BJ (cell line): ENCODE results near the gene ALKBH3. TPM values are rescaled to one million over a fixed set of nuclear protein-coding genes. Genes with fewer than 3 reads are reported as not detected.

Source experiments
- CTCF ChIA-PET: fragments of 350-600 bp; formaldehyde crosslinking; extraction: SDS; loops from one replicate; lab custom pipeline; 2021; ENCODE audit warnings: antibody characterized with exemption, inconsistent platforms; lab: Yijun Ruan, JAX
- POLR2A ChIA-PET: fragments of 300-600 bp; sonication (Branson Sonifier 250); formaldehyde crosslinking; extraction: SDS; loops from one replicate; lab custom pipeline; 2021; ENCODE audit warnings: antibody characterized with exemption; lab: Charles Lee
- DNase-seq: peaks from one replicate; pipeline ENCODE4 v3.0.0-alpha.2; 2011; ENCODE audit warnings: low read depth
- H3K27me3 ChIP-seq: 2 replicates; pipeline ENCODE4 v1.6.0; 2011; ENCODE audit warnings: low read length; ENCODE audit not compliant: control insufficient read depth, insufficient read depth
- H3K36me3 ChIP-seq: 2 replicates; pipeline ENCODE4 v1.5.1; 2011; ENCODE audit warnings: low read length; ENCODE audit not compliant: control insufficient read depth, insufficient read depth
- H3K4me3 ChIP-seq: 2 replicates; pipeline ENCODE4 v1.5.1; 2011; ENCODE audit warnings: low read depth, mild to moderate bottlenecking, control low read depth, low read length
- polyA plus RNA-seq: library from polyadenylated mRNA; depleted of rRNA; stranded (reverse); fragments of >200 nt; gene quantifications from 2 replicates; pipeline ENCODE4 v1.2.3, GENCODE V29; 2011
- TF ChIP-seq, protein P1 (sequence below): IDR thresholded peaks from 2 replicates; pipeline ENCODE4 v1.5.1; 2011; ENCODE audit warnings: low read depth, mild to moderate bottlenecking, control low read depth, inconsistent platforms, low read length, moderate library complexity; ENCODE audit not compliant: insufficient read depth

ALKBH3 gene
- polyA plus RNA-seq, 1 experiment = 30.2 TPM

GRCh38 chr11:43905813-43906241 is 25.2 kb downstream of the ALKBH3 start:
- ChIA-PET POLR2A (no interaction called here), CTCF (interaction anchor here (0.9 to 2.9 kb wide), 4 partner anchors 14 to 156 kb away, joined by 3 to 18 read pairs (median 4); no protein-coding TSS in a partner anchor)
- Histone ChIP-seq H3K27me3 (no peaks in the 10 kb centered on the region), H3K4me3 (no peak overlapping the region), H3K36me3 (peaks cover 9% of the 10 kb centered on the region)
- no peak for DNase-seq
- TF ChIP-seq, protein P1, sequence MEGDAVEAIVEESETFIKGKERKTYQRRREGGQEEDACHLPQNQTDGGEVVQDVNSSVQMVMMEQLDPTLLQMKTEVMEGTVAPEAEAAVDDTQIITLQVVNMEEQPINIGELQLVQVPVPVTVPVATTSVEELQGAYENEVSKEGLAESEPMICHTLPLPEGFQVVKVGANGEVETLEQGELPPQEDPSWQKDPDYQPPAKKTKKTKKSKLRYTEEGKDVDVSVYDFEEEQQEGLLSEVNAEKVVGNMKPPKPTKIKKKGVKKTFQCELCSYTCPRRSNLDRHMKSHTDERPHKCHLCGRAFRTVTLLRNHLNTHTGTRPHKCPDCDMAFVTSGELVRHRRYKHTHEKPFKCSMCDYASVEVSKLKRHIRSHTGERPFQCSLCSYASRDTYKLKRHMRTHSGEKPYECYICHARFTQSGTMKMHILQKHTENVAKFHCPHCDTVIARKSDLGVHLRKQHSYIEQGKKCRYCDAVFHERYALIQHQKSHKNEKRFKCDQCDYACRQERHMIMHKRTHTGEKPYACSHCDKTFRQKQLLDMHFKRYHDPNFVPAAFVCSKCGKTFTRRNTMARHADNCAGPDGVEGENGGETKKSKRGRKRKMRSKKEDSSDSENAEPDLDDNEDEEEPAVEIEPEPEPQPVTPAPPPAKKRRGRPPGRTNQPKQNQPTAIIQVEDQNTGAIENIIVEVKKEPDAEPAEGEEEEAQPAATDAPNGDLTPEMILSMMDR = no peak

DNA sequence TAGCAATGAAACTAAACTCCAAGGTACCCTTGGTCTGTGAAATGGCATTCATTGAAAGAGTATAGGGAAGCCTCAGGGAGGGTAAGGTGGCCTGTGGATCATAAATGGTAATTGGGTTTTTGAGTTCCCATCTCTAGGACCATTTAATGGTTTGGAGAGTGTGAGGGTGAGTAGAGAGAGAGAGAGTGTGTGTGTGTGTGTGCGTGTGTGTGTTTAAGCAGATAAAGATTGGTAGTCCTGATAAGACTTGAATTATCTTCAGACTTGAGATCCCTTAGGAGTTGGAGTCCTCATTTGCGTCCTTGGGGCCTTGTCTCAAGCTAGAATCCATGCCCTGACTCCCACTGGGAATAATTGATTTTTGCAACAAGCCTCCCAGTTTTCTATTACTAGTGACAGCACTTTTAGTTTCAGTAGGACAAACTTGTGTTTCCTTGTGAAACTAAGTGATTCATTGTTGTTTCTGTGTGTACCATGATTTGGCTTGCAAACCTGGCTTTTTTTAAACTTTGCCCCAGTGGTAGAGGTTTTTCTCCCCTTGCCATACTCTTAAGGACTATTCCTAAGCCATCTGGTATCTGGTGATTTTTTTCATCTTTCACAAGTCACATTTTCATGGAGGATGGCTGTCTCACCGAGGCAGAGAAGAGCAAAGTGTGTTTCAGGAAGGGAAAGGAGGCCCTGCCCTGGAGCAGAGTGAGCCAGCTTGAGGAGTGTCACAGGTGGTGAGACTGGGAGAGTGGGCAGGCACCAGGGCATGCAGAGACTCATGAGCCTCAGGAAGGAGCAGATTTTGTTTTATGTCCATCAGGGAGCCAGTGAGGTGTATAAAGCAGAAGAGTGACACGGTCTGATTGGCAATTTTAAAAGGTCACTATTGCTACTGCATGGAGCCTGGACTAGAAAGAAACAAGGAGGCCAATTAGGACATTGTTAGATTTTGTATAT is 26.7 kb downstream of the ALKBH3 start:
- peaks cover 9% of the 10 kb centered on the region for H3K36me3 ChIP-seq
- ChIA-PET POLR2A (no interaction called here), CTCF (interaction anchor here (1.0 to 1.8 kb wide), 5 partner anchors 11 to 41 kb away, joined by 3 to 10 read pairs (median 4); no protein-coding TSS in a partner anchor)
- TF ChIP-seq, protein P1 = no peak
- H3K27me3 ChIP-seq = no peaks in the 10 kb centered on the region
- no peak for DNase-seq
- H3K4me3 ChIP-seq = no peak overlapping the region

GRCh38 chr11:43908191-43908590 is 27.6 kb downstream of the ALKBH3 start:
- CTCF ChIA-PET = interaction anchor here (1.1 to 1.8 kb wide), 3 partner anchors 11 to 40 kb away, joined by 3 to 10 read pairs (median 4); no protein-coding TSS in a partner anchor
- TF ChIP-seq, protein P1 = no peak
- no peak overlapping the region for H3K4me3 ChIP-seq
- DNase-seq = no peak
- H3K27me3 ChIP-seq = no peaks in the 10 kb centered on the region
- POLR2A ChIA-PET = no interaction called here
- peaks cover 9% of the 10 kb centered on the region for H3K36me3 ChIP-seq

DNA sequence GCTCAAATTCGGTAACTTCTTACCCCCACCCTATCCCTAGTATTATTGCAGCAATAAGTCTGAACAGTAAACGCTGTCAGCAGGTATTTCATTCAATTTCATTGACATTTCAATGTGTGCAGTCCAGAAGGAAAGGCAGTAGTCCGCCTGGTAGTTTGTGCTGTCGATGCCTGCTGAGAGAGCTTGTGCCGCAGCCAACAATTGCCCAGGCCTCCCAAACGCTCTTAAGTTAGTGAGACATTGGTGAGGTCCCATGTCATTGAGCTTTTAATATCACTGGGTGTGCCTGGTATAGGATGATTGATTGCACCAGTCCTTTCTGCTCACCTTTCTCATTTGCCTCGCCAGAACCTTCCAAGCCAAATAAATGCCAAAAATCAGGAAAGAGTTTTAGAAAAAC is 28.1 kb downstream of the ALKBH3 start:
- TF ChIP-seq, protein P1 = no peak
- Histone ChIP-seq H3K4me3 (no peak overlapping the region), H3K36me3 (peaks cover 9% of the 10 kb centered on the region), H3K27me3 (no peaks in the 10 kb centered on the region)
- CTCF ChIA-PET = interaction anchor here (1.1 to 2.4 kb wide), 5 partner anchors 10 to 125 kb away, joined by 3 to 10 read pairs (median 4); no protein-coding TSS in a partner anchor
- no peak for DNase-seq
- POLR2A ChIA-PET = no interaction called here

DNA sequence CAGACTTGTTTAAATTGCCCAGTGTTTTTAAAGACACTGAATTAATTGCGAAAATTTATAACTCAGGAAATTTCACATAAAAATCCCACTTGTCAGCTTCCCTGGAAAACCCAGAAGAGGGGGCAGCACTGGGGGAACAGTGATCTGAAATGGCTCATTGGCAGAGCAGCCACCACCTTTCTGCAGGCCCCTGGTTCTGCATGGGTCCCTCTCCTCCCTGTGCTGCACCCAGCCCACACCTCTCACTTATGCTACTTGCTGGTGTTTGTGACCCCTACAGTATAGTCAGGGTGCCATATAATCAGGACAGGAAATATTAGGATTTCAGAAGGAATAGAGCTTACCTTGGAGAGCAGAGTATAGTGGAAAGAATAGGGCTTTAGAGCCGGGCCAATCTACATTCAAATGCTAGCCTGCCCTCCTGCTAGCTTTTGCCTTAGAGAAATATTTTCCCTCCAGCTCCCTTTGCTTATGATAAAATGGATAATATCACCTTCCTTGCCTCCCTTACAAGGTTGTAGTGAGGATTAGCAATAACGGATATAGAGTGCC is 33.3 kb downstream of the ALKBH3 start:
- DNase-seq = no peak
- TF ChIP-seq, protein P1 = no peak
- CTCF ChIA-PET = interaction anchor here (0.9 to 1.8 kb wide), 3 partner anchors 24 to 33 kb away, joined by 3 to 5 read pairs (median 3); no protein-coding TSS in a partner anchor
- peaks cover 7% of the 10 kb centered on the region for H3K36me3 ChIP-seq
- no peak overlapping the region for H3K4me3 ChIP-seq
- POLR2A ChIA-PET = no interaction called here
- H3K27me3 ChIP-seq = no peaks in the 10 kb centered on the region
